Right lobe of liver (tissue), 4 donors: ENCODE results near the gene ALDH1L1.

ENCODE experiments used
- POLR2A ChIP-seq: fragments of 450-650 bp; IDR thresholded peaks from one replicate; pipeline ENCODE4 v1.6.1; 2017; ENCODE audit warnings: antibody characterized with exemption, mild to moderate bottlenecking
- TF ChIP-seq, protein P1 (sequence below), 4 donors: fragments of 200-600 bp in 3 of 4; fragments of 450-650 bp in 1 of 4; IDR thresholded peaks; one replicate each; pipeline versions ENCODE4 v1.5.1 to v1.8.0; 2016 to 2022; ENCODE audit warnings: antibody characterized with exemption in 4 of 4, mild to moderate bottlenecking in 2 of 4
- donor health status: DM: no; HTN: no; CAD: no.
- donor health status: DM: no; HTN: no; CAD: no.
- donor health status: DM: no; HTN: yes; CAD: no.

DNA sequence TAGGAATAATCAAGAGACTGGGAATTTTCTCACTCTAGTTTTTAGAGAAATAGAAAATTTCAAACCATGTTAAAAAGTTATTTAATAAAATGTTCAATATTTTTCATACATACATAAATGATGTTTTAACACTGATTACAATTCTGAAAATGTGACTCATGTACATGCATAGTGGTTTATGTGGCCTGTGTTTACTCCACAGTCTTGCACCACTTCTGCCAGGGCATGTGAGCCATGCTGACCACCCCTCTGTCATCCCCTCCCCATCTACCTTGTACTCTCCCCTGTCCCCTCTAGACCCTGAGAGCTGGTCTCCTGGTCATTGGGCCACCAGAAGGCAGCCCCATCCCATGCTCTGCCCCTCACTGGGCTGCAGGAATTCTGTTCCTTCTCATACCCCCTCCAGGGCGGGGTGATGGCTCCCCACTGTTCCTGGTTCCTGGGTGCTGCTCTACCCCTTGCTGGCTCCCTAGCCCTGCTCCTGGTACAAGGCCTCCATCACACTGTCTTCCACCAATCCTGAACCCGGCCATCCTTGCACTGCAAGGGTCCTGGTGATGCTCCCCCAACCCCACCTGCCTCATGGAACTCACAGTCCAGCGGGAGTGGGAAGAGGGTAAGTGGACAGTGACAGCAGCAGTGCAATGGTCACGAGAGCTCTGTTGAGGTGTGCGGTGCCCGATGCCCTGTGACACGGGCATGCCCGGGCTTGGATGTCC lies 72.3 kb downstream of the ALDH1L1 start:
- TF ChIP-seq, protein P1, sequence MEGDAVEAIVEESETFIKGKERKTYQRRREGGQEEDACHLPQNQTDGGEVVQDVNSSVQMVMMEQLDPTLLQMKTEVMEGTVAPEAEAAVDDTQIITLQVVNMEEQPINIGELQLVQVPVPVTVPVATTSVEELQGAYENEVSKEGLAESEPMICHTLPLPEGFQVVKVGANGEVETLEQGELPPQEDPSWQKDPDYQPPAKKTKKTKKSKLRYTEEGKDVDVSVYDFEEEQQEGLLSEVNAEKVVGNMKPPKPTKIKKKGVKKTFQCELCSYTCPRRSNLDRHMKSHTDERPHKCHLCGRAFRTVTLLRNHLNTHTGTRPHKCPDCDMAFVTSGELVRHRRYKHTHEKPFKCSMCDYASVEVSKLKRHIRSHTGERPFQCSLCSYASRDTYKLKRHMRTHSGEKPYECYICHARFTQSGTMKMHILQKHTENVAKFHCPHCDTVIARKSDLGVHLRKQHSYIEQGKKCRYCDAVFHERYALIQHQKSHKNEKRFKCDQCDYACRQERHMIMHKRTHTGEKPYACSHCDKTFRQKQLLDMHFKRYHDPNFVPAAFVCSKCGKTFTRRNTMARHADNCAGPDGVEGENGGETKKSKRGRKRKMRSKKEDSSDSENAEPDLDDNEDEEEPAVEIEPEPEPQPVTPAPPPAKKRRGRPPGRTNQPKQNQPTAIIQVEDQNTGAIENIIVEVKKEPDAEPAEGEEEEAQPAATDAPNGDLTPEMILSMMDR (IDR thresholded peaks at IDR 0.05): no peak
- no peak for TF ChIP-seq POLR2A
